OCI-LY1 (cell line): Measurements from ENCODE around the gene ZNF212.

Source experiments
- H2AFZ ChIP-seq: fragments of 200-600 bp; sonication (generic), shearing (Covaris generic); 2 replicates; pipeline ENCODE4 v1.6.0; 2014; ENCODE audit warnings: antibody characterized with exemption, mild to moderate bottlenecking, low read length
- H3F3A ChIP-seq: fragments of 200-600 bp; sonication (generic), shearing (Covaris generic); 2 replicates; pipeline ENCODE4 v1.6.0; 2014; ENCODE audit warnings: mild to moderate bottlenecking, antibody characterized with exemption, low read length, moderate library complexity; ENCODE audit not compliant: insufficient read depth
- H3K27ac ChIP-seq: fragments of 200-600 bp; sonication (generic); 2 replicates; pipeline ENCODE4 v1.5.1; 2014; ENCODE audit warnings: low read length, mixed run types, mild to moderate bottlenecking, low read depth; ENCODE audit not compliant: poor library complexity, severe bottlenecking
- H3K27me3 ChIP-seq: fragments of 200-600 bp; sonication (generic); 2 replicates; pipeline ENCODE4 v1.6.0; 2014; ENCODE audit warnings: antibody characterized with exemption, mild to moderate bottlenecking, low read length, moderate library complexity; ENCODE audit not compliant: insufficient read depth
- H3K36me3 ChIP-seq: fragments of 200-600 bp; sonication (generic); 2 replicates; pipeline ENCODE4 v1.6.1; 2014; ENCODE audit warnings: mild to moderate bottlenecking, antibody characterized with exemption, low read length, moderate library complexity, mixed read lengths; ENCODE audit not compliant: insufficient read depth
- H3K4me1 ChIP-seq: fragments of 200-600 bp; sonication (generic); 2 replicates; pipeline ENCODE4 v1.5.1; 2014; ENCODE audit warnings: mild to moderate bottlenecking, low read length, moderate library complexity; ENCODE audit not compliant: insufficient read depth, severe bottlenecking
- H3K4me2 ChIP-seq: fragments of 200-600 bp; sonication (generic), shearing (Covaris generic); 2 replicates; pipeline ENCODE4 v1.6.1; 2014; ENCODE audit warnings: low read length
- H3K4me3 ChIP-seq: fragments of 200-600 bp; sonication (generic); 2 replicates; pipeline ENCODE4 v1.5.1; 2014; ENCODE audit warnings: low read length, low read depth, mild to moderate bottlenecking, mixed read lengths; ENCODE audit not compliant: poor library complexity, severe bottlenecking
- H3K79me2 ChIP-seq: fragments of 200-600 bp; shearing (Covaris generic); 2 replicates; pipeline ENCODE4 v1.6.1; 2016; ENCODE audit warnings: mixed run types, low read length, mixed read lengths; ENCODE audit not compliant: insufficient read depth
- H3K9ac ChIP-seq: fragments of 200-600 bp; sonication (generic), shearing (Covaris generic); 2 replicates; pipeline ENCODE4 v1.6.1; 2014; ENCODE audit warnings: mild to moderate bottlenecking, low read length, mixed read lengths
- H3K9me2 ChIP-seq: fragments of 200-600 bp; sonication (generic), shearing (Covaris generic); 2 replicates; pipeline ENCODE4 v1.6.1; 2014; ENCODE audit warnings: low read depth, mild to moderate bottlenecking, low read length, mixed read lengths
- H3K9me3 ChIP-seq: fragments of 200-600 bp; shearing (Covaris generic); 2 replicates; pipeline ENCODE4 v1.6.1; 2014; ENCODE audit warnings: low read length, mixed read lengths
- H4K20me1 ChIP-seq: fragments of 200-600 bp; sonication (generic), shearing (Covaris generic); 2 replicates; pipeline ENCODE4 v1.6.0; 2016; ENCODE audit warnings: mild to moderate bottlenecking, low read length; ENCODE audit not compliant: insufficient read depth
- CTCF ChIP-seq: fragments of 200-600 bp; sonication (generic), shearing (Covaris generic); IDR thresholded peaks from 2 replicates; pipeline ENCODE4 v1.5.1; 2017; ENCODE audit warnings: mild to moderate bottlenecking, antibody characterized with exemption, low read length, moderate library complexity, mixed read lengths
- EZH2 ChIP-seq: fragments of 200-600 bp; sonication (generic), shearing (Covaris generic); IDR thresholded peaks from 2 replicates; pipeline ENCODE4 v1.8.0; 2017; ENCODE audit warnings: borderline replicate concordance, mixed run types, mild to moderate bottlenecking, antibody characterized with exemption, low read length, moderate library complexity, mixed read lengths

The ZNF212 gene

DNA sequence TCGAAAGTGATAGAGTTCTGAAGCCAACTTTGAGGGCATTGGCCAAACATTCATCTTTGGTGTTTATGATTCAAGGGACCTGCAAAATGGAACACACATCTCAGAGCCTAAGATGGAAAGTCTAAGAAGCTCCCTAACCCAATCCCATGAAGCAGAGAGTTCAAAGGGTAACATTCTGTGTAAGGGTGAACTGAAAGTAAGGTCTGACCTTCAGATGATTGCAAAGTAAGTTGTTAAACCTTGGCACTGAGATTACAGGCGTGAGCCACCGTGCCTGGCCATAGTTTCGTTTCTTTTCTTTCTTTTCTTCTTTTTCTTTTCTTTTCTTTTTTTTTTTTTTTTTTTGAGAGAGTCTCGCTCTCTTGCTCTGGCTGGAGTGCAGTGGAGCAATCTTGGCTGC is 2.2 kb downstream of the ZNF212 start:
- no peak overlapping the region for H3K4me2 ChIP-seq
- no peak for TF ChIP-seq CTCF
- no peak for TF ChIP-seq EZH2
- no peaks in the 10 kb centered on the region for H3F3A ChIP-seq
- no peaks in the 10 kb centered on the region for H3K9me2 ChIP-seq
- H3K4me3 ChIP-seq, result no peak overlapping the region
- H2AFZ ChIP-seq, result no peak overlapping the region
- peaks cover 9% of the 10 kb centered on the region for H3K9me3 ChIP-seq
- H3K27me3 ChIP-seq, result peaks cover 12% of the 10 kb centered on the region; the same call in 1 of the 2 replicates
- H3K27ac ChIP-seq, result no peak overlapping the region
- no peaks in the 10 kb centered on the region for H4K20me1 ChIP-seq
- H3K9ac ChIP-seq, result no peak overlapping the region
- H3K36me3 ChIP-seq, result peaks cover 15% of the 10 kb centered on the region
- peaks cover 36% of the 10 kb centered on the region for H3K79me2 ChIP-seq
- peaks cover 21% of the 10 kb centered on the region for H3K4me1 ChIP-seq

DNA sequence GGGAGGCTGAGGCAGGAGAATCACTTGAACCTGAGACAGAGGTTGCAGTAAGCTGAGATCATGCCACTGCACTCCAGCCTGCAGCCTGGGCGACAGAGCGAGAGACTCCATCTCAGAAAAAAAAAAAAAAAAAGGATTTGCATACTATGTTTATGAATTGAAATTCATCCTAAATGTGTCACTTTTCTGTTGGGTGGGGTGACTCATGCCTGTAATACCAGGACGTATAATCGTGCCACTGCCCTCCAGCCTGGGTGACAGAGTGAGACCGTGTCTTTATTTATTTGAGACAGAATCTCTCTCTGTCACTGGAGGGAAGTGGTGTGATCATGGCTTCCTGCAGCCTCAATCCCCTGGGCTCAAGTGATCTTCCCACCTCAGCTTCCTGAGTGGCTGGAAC is 5.8 kb downstream of the ZNF212 start:
- Histone ChIP-seq H3K27ac (peak overlapping the region; percentile 9), H2AFZ (no peak overlapping the region), H3K9me3 (peaks cover 9% of the 10 kb centered on the region), H3K36me3 (peaks cover 18% of the 10 kb centered on the region), H3F3A (no peaks in the 10 kb centered on the region), H3K79me2 (peaks cover 36% of the 10 kb centered on the region), H3K9ac (no peak overlapping the region), H3K9me2 (no peaks in the 10 kb centered on the region), H3K4me2 (no peak overlapping the region), H3K4me3 (no peak overlapping the region), H3K27me3 (no peaks in the 10 kb centered on the region), H4K20me1 (no peaks in the 10 kb centered on the region), H3K4me1 (peaks cover 26% of the 10 kb centered on the region)
- no peak for TF ChIP-seq CTCF
- TF ChIP-seq EZH2, result no peak

DNA sequence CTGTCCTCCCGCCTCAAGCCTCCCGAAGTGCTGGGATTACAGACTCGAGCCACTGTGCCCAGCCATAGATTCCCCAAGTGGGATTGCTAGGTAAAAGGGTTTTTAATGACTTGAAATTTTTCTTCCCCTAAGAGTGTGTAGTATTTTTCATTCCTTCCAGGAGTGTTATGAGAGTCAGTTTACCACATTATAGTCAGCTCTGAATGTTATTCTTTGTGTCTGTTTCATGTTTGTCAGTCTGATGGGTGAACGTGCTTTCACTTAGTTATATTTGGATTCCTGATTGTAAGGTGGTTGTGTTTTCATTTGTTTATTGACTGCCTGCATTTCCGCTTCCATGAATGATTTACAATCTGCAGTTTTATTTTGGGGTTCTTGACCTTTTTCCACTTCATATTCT is 6.3 kb downstream of the ZNF212 start:
- no peak overlapping the region for H3K9ac ChIP-seq
- TF ChIP-seq EZH2 (no peak), CTCF (no peak)
- no peak overlapping the region for H3K4me2 ChIP-seq

More for the DNA sequence above, 6.3 kb downstream of the ZNF212 start:
- Histone ChIP-seq H3K4me1 (peaks cover 21% of the 10 kb centered on the region), H3K79me2 (peaks cover 31% of the 10 kb centered on the region), H4K20me1 (no peaks in the 10 kb centered on the region), H3K27ac (peak overlapping the region; percentile 9), H3K27me3 (no peaks in the 10 kb centered on the region), H3F3A (no peaks in the 10 kb centered on the region), H3K36me3 (peaks cover 23% of the 10 kb centered on the region), H3K4me3 (no peak overlapping the region), H3K9me2 (no peaks in the 10 kb centered on the region), H3K9me3 (peaks cover 9% of the 10 kb centered on the region), H2AFZ (no peak overlapping the region)
